Gastroesophageal sphincter (tissue), 4 donors: Measurements from ENCODE around the gene CYS1. TPM values are rescaled to one million over a fixed set of nuclear protein-coding genes. Genes with fewer than 3 reads are reported as not detected.

Source experiments
- ATAC-seq: fragments of 150-250 bp; one replicate; pipeline ENCODE4 v1.9.1; 2016; ENCODE audit warnings: mild to moderate bottlenecking, moderate library complexity
- H3K27ac ChIP-seq, 4 donors: fragments of 200-600 bp; sonication (generic) in 3 of 4; 1 replicate in 3 of 4; 2 replicates in 1 of 4; pipeline ENCODE4 v1.5.1; 2016 to 2019
- H3K27me3 ChIP-seq: fragments of 200-600 bp; sonication (generic); one replicate; pipeline ENCODE4 v1.5.1; 2019
- H3K36me3 ChIP-seq, 2 donors: fragments of 200-600 bp; sonication (generic); one replicate each; pipeline ENCODE4 v1.5.1; 2019; ENCODE audit warnings: control low read depth in 1 of 2
- H3K4me1 ChIP-seq, 3 donors: fragments of 200-600 bp; sonication (generic); 1 replicate in 2 of 3; 2 replicates in 1 of 3; pipeline ENCODE4 v1.5.1; 2016 to 2019; ENCODE audit warnings: control low read depth in 2 of 3
- H3K4me3 ChIP-seq, 2 donors: fragments of 200-600 bp; sonication (generic); one replicate each; pipeline ENCODE4 v1.5.1; 2019; ENCODE audit warnings: mild to moderate bottlenecking in 1 of 2, moderate library complexity in 1 of 2
- H3K9me3 ChIP-seq, 3 donors: fragments of 200-600 bp; sonication (generic); one replicate each; pipeline ENCODE4 v1.5.1; 2017 to 2019; ENCODE audit warnings: control low read depth in 2 of 3
- EP300 ChIP-seq: sonication (generic); formaldehyde crosslinking; IDR thresholded peaks from one replicate; pipeline ENCODE4 v1.6.1; 2017; ENCODE audit warnings: antibody characterized with exemption, mild to moderate bottlenecking
- POLR2A ChIP-seq, 2 donors: fragments of 450-650 bp; IDR thresholded peaks; one replicate each; pipeline ENCODE4 v1.6.1; 2017; ENCODE audit warnings: antibody characterized with exemption in 2 of 2, mild to moderate bottlenecking in 2 of 2, moderate library complexity in 1 of 2
- POLR2AphosphoS5 ChIP-seq: sonication (generic); formaldehyde crosslinking; IDR thresholded peaks from one replicate; pipeline ENCODE4 v1.6.1; 2017; ENCODE audit warnings: antibody characterized with exemption
- WGBS, 2 donors: methylation state at CpG; one replicate each; pipeline ENCODE4 v1.1.5; 2018; ENCODE audit warnings: low coverage in 1 of 2; 5-methylcytosine and 5-hydroxymethylcytosine counted together
- total RNA-seq, 4 donors: library from RNA; depleted of rRNA; stranded (reverse); fragments of >200 nt; gene quantifications; one replicate each; pipeline ENCODE4 v1.1.0, GENCODE V29; 2016
- TF ChIP-seq, protein P1 (sequence below), 4 experiments: fragments of 200-600 bp in 2 of 4; fragments of 450-650 bp in 2 of 4; sonication (generic) in 1 of 4; IDR thresholded peaks; one replicate each; pipeline ENCODE4 v1.5.1; 2017 to 2019; ENCODE audit warnings: antibody characterized with exemption in 4 of 4, mild to moderate bottlenecking in 2 of 4, moderate library complexity in 2 of 4

CYS1 gene
- total RNA-seq, 4 donors from 2014 or later, result 8.6 to 50.7 (median 32.6) TPM

DNA sequence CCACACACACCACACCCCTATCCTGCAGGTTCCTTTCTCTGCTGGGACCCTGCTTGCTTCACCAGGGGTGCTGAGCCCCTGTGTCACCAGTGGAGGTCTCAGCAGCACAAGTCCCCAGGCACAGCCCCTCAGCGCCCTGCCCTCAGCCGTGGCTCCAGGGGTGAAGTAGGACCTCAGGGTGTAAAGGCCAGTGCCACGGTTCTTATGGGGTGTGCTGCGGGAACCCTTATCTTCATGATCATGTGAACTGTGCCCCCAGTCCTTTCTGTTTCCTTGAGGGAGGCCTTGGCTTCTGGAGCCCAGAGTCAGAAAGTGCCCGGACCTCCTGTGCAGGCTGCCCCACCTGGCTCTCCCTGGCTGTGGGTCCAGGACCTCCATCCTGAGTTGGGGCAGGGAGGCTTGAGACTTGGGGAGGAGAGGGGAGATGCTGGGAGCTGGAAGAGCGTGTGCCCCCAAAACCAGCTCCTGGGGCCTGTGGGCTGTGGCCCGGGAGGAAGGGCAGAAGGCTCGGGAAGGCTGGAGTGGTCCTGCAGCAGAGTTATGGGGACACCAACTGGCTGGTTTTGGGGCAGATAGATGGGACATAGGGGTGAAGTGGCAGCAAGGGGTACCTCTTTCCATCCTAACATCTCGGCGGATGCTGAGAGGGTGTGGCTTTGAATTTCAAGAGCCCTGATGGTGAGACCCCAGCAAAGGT, 57.1 kb downstream of the CYS1 start:
- Histone ChIP-seq H3K27ac (no peak overlapping the region), H3K9me3 (no peaks in the 10 kb centered on the region), H3K4me1 (peaks cover 0 to 12% (median 0%) of the 10 kb centered on the region in 3 donors), H3K27me3 (no peaks in the 10 kb centered on the region), H3K4me3 (no peak overlapping the region), H3K36me3 (no peaks in the 10 kb centered on the region)
- TF ChIP-seq, protein P1, sequence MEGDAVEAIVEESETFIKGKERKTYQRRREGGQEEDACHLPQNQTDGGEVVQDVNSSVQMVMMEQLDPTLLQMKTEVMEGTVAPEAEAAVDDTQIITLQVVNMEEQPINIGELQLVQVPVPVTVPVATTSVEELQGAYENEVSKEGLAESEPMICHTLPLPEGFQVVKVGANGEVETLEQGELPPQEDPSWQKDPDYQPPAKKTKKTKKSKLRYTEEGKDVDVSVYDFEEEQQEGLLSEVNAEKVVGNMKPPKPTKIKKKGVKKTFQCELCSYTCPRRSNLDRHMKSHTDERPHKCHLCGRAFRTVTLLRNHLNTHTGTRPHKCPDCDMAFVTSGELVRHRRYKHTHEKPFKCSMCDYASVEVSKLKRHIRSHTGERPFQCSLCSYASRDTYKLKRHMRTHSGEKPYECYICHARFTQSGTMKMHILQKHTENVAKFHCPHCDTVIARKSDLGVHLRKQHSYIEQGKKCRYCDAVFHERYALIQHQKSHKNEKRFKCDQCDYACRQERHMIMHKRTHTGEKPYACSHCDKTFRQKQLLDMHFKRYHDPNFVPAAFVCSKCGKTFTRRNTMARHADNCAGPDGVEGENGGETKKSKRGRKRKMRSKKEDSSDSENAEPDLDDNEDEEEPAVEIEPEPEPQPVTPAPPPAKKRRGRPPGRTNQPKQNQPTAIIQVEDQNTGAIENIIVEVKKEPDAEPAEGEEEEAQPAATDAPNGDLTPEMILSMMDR (IDR thresholded peaks at IDR 0.05), result peak in 1 of 4 experiments; percentile 18
- no peak for TF ChIP-seq POLR2AphosphoS5
- no peak for ATAC-seq
- WGBS, 2 donors, result 67 to 100% methylated on average over 1 to 2 of the region's 10 CpGs

DNA sequence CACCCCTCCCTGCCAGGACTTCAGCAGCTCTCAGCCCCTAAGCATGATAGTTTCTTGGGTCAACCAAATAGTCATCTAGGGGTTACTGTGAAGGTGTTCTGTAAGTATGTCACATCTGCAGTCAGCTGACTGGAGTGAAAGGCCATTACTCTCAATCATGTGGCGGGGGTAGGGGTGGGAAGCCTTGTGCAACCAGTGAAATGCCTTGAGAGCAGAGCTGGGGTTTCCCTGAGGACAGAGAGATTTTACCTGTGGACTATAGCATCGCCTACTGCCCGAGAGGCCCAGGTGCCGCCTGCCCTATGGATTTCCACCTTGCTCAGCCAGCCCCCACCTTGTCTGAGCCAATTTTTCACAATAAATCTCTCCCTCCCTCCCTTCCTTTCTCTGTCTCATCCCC, 57.8 kb downstream of the CYS1 start:
- ATAC-seq, result no peak
- Histone ChIP-seq H3K36me3 (no peaks in the 10 kb centered on the region), H3K9me3 (peaks cover 0 to 4% (median 0%) of the 10 kb centered on the region in 3 donors), H3K4me1 (peaks cover 0 to 10% (median 0%) of the 10 kb centered on the region in 3 donors), H3K4me3 (no peak overlapping the region), H3K27me3 (no peaks in the 10 kb centered on the region), H3K27ac (no peak overlapping the region)
- no peak for TF ChIP-seq POLR2A (IDR thresholded peaks at IDR 0.05)
- WGBS, 2 donors, result 100% methylated on average over 4 of the region's 4 CpGs; no CpG with 5 or more reads in 1 of the 2 donors

- no CpG with 5 or more reads among the region's 16 CpGs for WGBS, 2 donors
- Histone ChIP-seq H3K4me3 (no peak overlapping the region), H3K36me3 (no peaks in the 10 kb centered on the region), H3K4me1 (peaks cover 0 to 10% (median 0%) of the 10 kb centered on the region in 3 donors), H3K9me3 (peaks cover 0 to 6% (median 0%) of the 10 kb centered on the region in 3 donors), H3K27me3 (no peaks in the 10 kb centered on the region), H3K27ac (no peak overlapping the region)
- no peak for ATAC-seq
- TF ChIP-seq POLR2AphosphoS5 (no peak), EP300 (no peak), POLR2A (IDR thresholded peaks at IDR 0.05) (no peak)
- TF ChIP-seq, protein P1 (IDR thresholded peaks at IDR 0.05), result no peak
These were observed 58.2 kb downstream of the CYS1 start for GRCh38 chr2:10022041-10022421.

DNA sequence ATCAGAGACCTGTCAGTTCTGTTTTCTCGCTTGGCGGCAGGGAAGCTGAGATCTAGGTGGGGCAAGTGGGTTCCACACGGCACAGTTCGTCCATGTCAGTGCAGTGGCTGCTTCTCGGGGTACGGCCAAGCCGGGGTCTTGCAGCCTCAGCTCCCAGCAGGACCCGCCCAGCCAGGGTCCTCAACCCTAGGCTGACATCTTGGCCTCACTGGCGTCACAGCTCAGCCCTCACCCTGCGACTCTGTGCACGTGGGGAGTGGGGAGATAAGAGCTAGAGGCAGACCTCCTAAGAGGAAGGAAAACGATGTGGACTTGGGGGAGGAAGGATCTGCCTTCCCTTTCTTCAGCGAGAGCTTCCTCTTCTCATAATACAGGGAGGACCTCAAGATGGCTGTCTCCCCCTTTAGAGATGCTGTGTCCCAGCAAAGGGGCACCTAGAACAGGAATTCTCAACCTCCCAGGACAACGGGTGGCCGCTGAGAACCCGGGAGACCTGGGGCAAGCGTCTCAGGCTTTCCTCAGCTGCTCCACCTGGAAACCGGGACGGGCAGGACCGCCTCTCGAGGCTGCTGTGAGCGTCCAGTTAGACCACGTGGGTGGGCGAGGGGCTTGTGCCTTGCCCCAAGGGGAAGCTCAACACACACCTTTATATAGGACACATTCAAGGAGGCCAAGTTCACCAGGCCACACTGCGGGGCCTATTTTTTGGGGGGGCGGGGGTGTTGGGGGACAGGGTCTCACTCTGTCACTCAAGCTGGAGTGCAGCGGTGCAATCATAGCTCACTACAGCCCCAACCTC, 60.4 kb downstream of the CYS1 start:
- Histone ChIP-seq H3K4me3 (no peak overlapping the region), H3K27ac (no peak overlapping the region), H3K36me3 (no peaks in the 10 kb centered on the region), H3K9me3 (peaks cover 0 to 13% (median 0%) of the 10 kb centered on the region in 3 donors), H3K4me1 (peaks cover 0 to 10% (median 0%) of the 10 kb centered on the region in 3 donors), H3K27me3 (no peaks in the 10 kb centered on the region)
- TF ChIP-seq, protein P1 (IDR thresholded peaks at IDR 0.05), result no peak
- ATAC-seq, result no peak
- WGBS, 2 donors, result 100% methylated on average over 1 of the region's 27 CpGs; no CpG with 5 or more reads in 1 of the 2 donors

DNA sequence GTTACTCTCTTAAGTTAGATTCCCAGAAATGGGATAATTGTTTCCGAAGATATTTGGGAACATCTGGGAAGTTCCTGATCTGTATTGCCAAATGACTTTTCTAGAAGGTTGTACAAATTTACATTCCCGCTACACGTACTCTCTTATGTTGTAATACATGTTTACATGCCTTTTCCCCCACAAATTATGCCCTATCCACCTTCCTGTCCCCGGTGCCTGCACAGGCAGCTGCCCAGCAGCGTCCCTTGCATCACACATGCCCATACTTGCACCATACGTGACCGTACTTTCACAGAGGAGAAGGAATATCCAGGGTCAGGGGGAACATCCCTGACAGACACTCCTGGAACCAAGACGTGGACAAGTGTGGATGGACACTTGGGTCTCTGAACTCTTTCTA, 61.0 kb downstream of the CYS1 start:
- Histone ChIP-seq H3K9me3 (peaks cover 0 to 13% (median 0%) of the 10 kb centered on the region in 3 donors), H3K27ac (peak overlapping the region in 1 of 4 donors; percentile 35), H3K36me3 (no peaks in the 10 kb centered on the region), H3K4me3 (no peak overlapping the region), H3K27me3 (no peaks in the 10 kb centered on the region), H3K4me1 (peaks cover 0 to 10% (median 0%) of the 10 kb centered on the region in 3 donors)
- 56 to 77% methylated on average over 3 to 6 of the region's 8 CpGs for WGBS, 2 donors
- peak; percentile 63 for ATAC-seq
- TF ChIP-seq POLR2A (IDR thresholded peaks at IDR 0.05), result no peak
- TF ChIP-seq, protein P1 (IDR thresholded peaks at IDR 0.05), result no peak
- peak; percentile 75 for TF ChIP-seq POLR2AphosphoS5
